Measurements from ENCODE around the gene JSRP1. TPM values are rescaled to one million over a fixed set of nuclear protein-coding genes. Genes with fewer than 3 reads are reported as not detected.

JSRP1 gene
- total RNA-seq, 4 donors from 2014 or later, result not detected

DNA sequence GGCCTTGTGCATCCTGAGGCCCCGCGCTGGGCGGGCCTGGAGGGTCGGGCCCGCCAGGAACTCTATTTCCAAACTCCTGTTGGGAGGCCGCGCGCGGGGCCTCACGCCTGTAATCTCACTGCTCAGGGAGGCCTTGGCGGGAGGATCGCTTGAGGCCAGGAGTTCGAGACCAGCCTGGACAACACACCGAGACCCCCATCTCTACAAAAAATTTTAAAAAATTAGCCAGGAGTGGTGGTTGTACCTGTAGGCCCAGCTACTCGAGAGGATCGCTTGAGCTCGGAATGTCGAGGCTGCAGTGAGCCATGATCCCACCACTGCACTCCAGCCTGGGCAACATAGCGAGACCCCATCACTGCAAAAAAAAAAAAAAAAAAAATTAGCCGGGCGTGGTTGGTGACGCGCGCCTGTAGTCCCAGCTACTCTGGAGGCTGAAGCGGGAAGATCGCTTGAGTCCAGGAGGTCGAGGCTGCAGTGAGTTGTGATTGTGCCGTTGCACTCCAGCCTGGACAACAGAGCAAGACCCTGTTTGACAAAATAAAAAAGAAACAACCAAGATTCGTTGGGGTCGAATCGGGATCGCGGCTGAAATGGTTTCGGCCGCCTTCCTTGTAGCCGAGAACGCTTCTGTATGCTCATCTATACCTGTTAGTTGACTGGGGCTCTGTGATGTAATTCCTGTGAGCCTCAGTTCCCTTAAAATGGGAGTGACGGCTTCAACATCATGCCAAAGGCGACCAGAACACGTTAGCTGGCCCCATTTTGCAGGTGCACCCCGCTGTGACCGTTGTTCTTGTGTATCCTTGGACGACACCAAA is 19.0 kb downstream of the JSRP1 start:
- TF ChIP-seq, protein P1, sequence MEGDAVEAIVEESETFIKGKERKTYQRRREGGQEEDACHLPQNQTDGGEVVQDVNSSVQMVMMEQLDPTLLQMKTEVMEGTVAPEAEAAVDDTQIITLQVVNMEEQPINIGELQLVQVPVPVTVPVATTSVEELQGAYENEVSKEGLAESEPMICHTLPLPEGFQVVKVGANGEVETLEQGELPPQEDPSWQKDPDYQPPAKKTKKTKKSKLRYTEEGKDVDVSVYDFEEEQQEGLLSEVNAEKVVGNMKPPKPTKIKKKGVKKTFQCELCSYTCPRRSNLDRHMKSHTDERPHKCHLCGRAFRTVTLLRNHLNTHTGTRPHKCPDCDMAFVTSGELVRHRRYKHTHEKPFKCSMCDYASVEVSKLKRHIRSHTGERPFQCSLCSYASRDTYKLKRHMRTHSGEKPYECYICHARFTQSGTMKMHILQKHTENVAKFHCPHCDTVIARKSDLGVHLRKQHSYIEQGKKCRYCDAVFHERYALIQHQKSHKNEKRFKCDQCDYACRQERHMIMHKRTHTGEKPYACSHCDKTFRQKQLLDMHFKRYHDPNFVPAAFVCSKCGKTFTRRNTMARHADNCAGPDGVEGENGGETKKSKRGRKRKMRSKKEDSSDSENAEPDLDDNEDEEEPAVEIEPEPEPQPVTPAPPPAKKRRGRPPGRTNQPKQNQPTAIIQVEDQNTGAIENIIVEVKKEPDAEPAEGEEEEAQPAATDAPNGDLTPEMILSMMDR (IDR thresholded peaks at IDR 0.05), result no peak
- no peak for TF ChIP-seq POLR2A (IDR thresholded peaks at IDR 0.05)
- H3K27me3 ChIP-seq, result no peaks in the 10 kb centered on the region
- H3K27ac ChIP-seq, result peak overlapping the region; percentile 92 to 100 (median 97)
- H3K4me3 ChIP-seq, result peak overlapping the region; percentile 81 to 98 (median 86)
- H3K36me3 ChIP-seq, result peaks cover 0 to 19% (median 0%) of the 10 kb centered on the region in 3 donors
- peaks cover 13 to 76% (median 44%) of the 10 kb centered on the region in 4 donors for H3K4me1 ChIP-seq
- no peaks in the 10 kb centered on the region for H3K9me3 ChIP-seq
- DNase-seq, result no peak

DNA sequence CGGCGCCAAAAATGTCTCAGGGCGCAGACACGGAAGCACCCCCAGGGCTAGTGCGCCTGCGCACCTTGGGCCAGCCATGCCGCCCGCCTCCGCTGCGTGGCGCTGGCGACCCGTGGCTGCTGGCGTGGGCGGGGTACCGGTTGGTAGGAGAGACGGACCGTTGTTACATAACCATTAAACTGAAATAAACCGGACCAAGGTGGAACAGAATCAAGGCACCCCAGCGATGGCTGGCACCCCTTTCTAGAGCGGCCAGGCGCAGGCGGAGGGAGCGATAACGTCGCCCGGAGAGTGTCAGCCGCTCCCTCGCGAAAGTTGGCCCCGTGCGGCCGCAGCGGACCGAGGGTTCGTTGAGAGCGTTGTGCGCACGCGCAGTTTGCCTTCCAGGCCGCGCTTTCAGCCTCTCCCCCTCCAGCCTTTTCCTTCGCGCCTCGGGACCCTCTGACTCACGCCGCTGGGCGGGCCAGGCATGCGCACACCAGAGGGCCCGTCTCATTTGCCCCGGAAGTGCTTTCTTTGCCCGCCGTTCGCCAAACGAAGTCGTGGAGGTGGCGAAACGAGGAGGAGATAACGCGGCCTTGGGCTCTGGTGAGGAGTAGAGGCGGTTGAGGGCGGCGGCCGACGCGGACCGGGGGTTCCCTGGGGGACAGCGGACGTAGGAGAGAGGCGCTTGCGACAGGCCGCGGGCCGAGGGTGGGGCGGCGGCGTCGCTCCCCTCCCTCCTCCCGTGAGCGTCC is 19.7 kb downstream of the JSRP1 start, which contains the start of the genes PLEKHJ1 and SF3A2:
Gene PLEKHJ1, minus strand, starts transcription at position 16 of the 737 bp plus-strand sequence. CDS start 81 bp downstream, outside the sequence.
Gene SF3A2, plus strand, starts transcription at position 511 of the 737 bp plus-strand sequence. CDS start 6,595 bp downstream, outside the sequence.
- H3K4me1 ChIP-seq, result peaks cover 12 to 68% (median 38%) of the 10 kb centered on the region in 4 donors
- peak within 1 kb of the TSS; percentile 81 to 98 (median 86) for H3K4me3 ChIP-seq
- H3K9me3 ChIP-seq, result no peaks in the 10 kb centered on the region
- H3K36me3 ChIP-seq, result peaks cover 0 to 20% (median 0%) of the 10 kb centered on the region in 3 donors
- peak; percentile 93 to 99 (median 98) for DNase-seq
- H3K27me3 ChIP-seq, result no peaks in the 10 kb centered on the region
- H3K27ac ChIP-seq, result peak within 1 kb of the TSS; percentile 92 to 100 (median 97)
- TF ChIP-seq POLR2A (IDR thresholded peaks at IDR 0.05), result peak; percentile 79 to 83
- TF ChIP-seq, protein P1 (IDR thresholded peaks at IDR 0.05), result peak; percentile 100

DNA sequence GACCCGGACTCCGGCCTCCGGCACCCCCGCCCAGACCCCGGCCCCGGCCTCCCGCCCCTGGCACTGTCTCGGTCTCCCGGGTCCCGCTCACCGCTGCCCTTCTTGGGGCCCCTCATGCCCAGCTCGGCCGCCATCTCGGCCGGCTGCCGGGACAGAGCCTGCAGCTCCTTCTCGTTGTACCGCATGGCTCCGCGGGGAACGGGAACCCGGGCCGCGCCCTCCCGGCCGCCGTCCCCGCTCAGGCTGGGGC is 20.2 kb downstream of the JSRP1 start:
- peaks cover 12 to 63% (median 34%) of the 10 kb centered on the region in 4 donors for H3K4me1 ChIP-seq
- peaks cover 0 to 20% (median 0%) of the 10 kb centered on the region in 3 donors for H3K36me3 ChIP-seq
- TF ChIP-seq, protein P1 (IDR thresholded peaks at IDR 0.05), result no peak
- TF ChIP-seq POLR2A (IDR thresholded peaks at IDR 0.05), result peak; percentile 33 to 76
- peak overlapping the region; percentile 81 to 98 (median 86) for H3K4me3 ChIP-seq
- H3K9me3 ChIP-seq, result no peaks in the 10 kb centered on the region
- peak overlapping the region; percentile 92 to 100 (median 97) for H3K27ac ChIP-seq
- no peak for DNase-seq
- H3K27me3 ChIP-seq, result no peaks in the 10 kb centered on the region

DNA sequence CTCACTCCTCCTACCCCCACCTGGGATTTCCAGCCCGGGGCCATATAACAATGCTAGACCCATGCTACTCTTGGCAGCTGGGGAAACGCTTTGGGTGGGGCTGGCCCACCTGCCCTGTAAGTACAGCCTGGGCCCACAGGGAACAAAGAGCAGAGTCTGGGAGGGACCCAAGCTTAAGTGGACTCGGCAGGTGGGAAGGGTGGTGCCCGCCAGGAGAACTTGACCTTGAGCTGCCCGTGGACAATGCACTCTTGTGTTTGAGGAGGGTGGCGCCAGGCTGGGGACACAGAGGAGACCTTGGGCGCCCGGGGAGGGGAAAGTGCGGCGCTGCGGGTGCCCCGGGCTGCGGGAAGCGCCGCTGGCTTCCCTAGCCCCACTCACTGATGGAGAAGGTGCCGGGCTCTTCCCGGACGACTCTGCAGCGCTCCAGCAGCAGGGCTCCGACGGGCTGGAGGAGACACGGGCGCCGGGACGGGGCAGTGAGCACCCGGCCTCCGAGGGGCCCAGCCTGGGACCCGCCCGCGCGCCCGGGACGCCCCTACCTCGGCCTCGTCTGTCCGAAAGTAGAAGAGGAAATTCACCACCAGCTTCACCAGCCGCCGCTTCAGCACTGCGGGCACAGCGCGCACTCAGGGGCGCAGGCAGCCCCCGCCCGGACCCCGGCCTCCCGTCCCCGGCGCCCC is 20.7 kb downstream of the JSRP1 start:
- H3K27me3 ChIP-seq, result no peaks in the 10 kb centered on the region
- no peaks in the 10 kb centered on the region for H3K9me3 ChIP-seq
- peaks cover 0 to 25% (median 0%) of the 10 kb centered on the region in 3 donors for H3K36me3 ChIP-seq
- DNase-seq, result peak in 2 of 3 donors; percentile 90 to 92
- H3K4me1 ChIP-seq, result peaks cover 12 to 59% (median 29%) of the 10 kb centered on the region in 4 donors
- H3K27ac ChIP-seq, result peak overlapping the region; percentile 92 to 100 (median 97)
- peak overlapping the region; percentile 81 to 98 (median 86) for H3K4me3 ChIP-seq
- peak; percentile 85 to 92 for TF ChIP-seq POLR2A (IDR thresholded peaks at IDR 0.05)
- TF ChIP-seq, protein P1 (IDR thresholded peaks at IDR 0.05), result peak in 1 of 6 experiments; percentile 4

DNA sequence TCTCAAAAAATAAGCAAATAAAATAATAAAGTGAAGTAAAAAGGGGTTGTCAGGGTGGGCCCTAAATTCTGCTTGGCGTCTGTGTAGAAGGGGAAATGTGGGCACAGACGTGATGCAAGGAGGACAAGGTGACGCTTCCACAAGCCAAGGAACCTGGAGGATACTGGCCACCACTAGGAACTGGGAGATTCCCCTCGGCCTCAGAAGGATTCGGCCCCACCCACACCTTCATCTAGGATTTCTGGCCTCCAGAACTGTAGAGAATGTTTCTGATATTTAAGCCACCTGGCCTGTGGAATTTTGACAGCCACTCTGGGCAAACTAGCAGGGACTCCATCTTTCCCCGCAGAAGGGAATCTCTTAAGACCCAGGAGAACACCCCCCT is 21.2 kb downstream of the JSRP1 start:
- no peaks in the 10 kb centered on the region for H3K9me3 ChIP-seq
- peak overlapping the region; percentile 92 to 100 (median 97) for H3K27ac ChIP-seq
- no peaks in the 10 kb centered on the region for H3K27me3 ChIP-seq
- no peak for TF ChIP-seq POLR2A (IDR thresholded peaks at IDR 0.05)
- TF ChIP-seq, protein P1 (IDR thresholded peaks at IDR 0.05), result no peak
- DNase-seq, result no peak
- H3K4me1 ChIP-seq, result peaks cover 12 to 53% (median 24%) of the 10 kb centered on the region in 4 donors
- H3K4me3 ChIP-seq, result peak overlapping the region; percentile 81 to 98 (median 86)
- peaks cover 0 to 30% (median 0%) of the 10 kb centered on the region in 3 donors for H3K36me3 ChIP-seq
